Loucy (cell line): ENCODE results near the gene IQCF2.

Experiments used
- H2AFZ ChIP-seq: fragments of 200-600 bp; sonication (generic); 2 replicates; pipeline ENCODE4 v1.6.0; 2016; ENCODE audit warnings: antibody characterized with exemption, mild to moderate bottlenecking, low read length, moderate library complexity
- H3F3A ChIP-seq: fragments of 200-600 bp; 2 replicates; pipeline ENCODE4 v1.6.0; 2016; ENCODE audit warnings: antibody characterized with exemption, low read depth, mild to moderate bottlenecking
- H3K27me3 ChIP-seq: fragments of 200-600 bp; sonication (generic); 2 replicates; pipeline ENCODE4 v1.6.1; 2014; ENCODE audit warnings: low read length, mild to moderate bottlenecking; ENCODE audit not compliant: insufficient read depth, poor library complexity, severe bottlenecking
- H3K36me3 ChIP-seq: fragments of 200-600 bp; sonication (generic); 2 replicates; pipeline ENCODE4 v1.6.1; 2016; ENCODE audit warnings: low read length; ENCODE audit not compliant: insufficient read depth
- H3K4me1 ChIP-seq: fragments of 200-600 bp; sonication (generic); 2 replicates; pipeline ENCODE4 v1.5.1; 2014; ENCODE audit warnings: low read length, mild to moderate bottlenecking; ENCODE audit not compliant: insufficient read depth, poor library complexity, severe bottlenecking
- H3K4me2 ChIP-seq: fragments of 200-600 bp; sonication (generic); 2 replicates; pipeline ENCODE4 v1.6.0; 2014; ENCODE audit warnings: antibody characterized with exemption, low read length, low read depth, mild to moderate bottlenecking; ENCODE audit not compliant: poor library complexity, severe bottlenecking
- H3K4me3 ChIP-seq: fragments of 200-600 bp; sonication (generic); 2 replicates; pipeline ENCODE4 v1.5.1; 2014; ENCODE audit warnings: low read length, mild to moderate bottlenecking, mixed read lengths; ENCODE audit not compliant: poor library complexity, severe bottlenecking
- H3K79me2 ChIP-seq: fragments of 200-600 bp; sonication (generic); 2 replicates; pipeline ENCODE4 v1.6.1; 2014; ENCODE audit warnings: low read length; ENCODE audit not compliant: insufficient read depth
- H3K9ac ChIP-seq: fragments of 200-600 bp; sonication (generic); 2 replicates; pipeline ENCODE4 v1.6.0; 2014; ENCODE audit warnings: mild to moderate bottlenecking, low read depth, low read length, moderate library complexity; ENCODE audit not compliant: poor library complexity, severe bottlenecking
- H3K9me2 ChIP-seq: fragments of 200-600 bp; sonication (generic); replicated peaks from 2 replicates; pipeline ENCODE4 v1.6.1; 2016; ENCODE audit warnings: low read depth, low read length, mixed read lengths
- H3K9me3 ChIP-seq: fragments of 200-600 bp; sonication (generic); 2 replicates; pipeline ENCODE4 v1.6.1; 2014; ENCODE audit warnings: mild to moderate bottlenecking, antibody characterized with exemption, low read length, low read depth; ENCODE audit not compliant: insufficient read depth
- H4K20me1 ChIP-seq: fragments of 200-600 bp; sonication (generic); 2 replicates; pipeline ENCODE4 v1.6.0; 2014; ENCODE audit warnings: antibody characterized with exemption, low read length, mild to moderate bottlenecking; ENCODE audit not compliant: insufficient read depth, poor library complexity, severe bottlenecking
- CTCF ChIP-seq: fragments of 200-600 bp; sonication (generic); conservative IDR thresholded peaks from 2 replicates; pipeline ENCODE4 v1.5.1; 2014; ENCODE audit warnings: mild to moderate bottlenecking, antibody characterized with exemption, low read length
- EZH2phosphoT487 ChIP-seq: fragments of 200-600 bp; IDR thresholded peaks from 2 replicates; pipeline ENCODE4 v1.6.1; 2018; ENCODE audit warnings: antibody characterized with exemption, mild to moderate bottlenecking, moderate library complexity, borderline replicate concordance

The IQCF2 gene

GRCh38 chr3:51873876-51874275, 12.5 kb downstream of the IQCF2 start:
- H3K4me3 ChIP-seq: no peak overlapping the region
- no peak overlapping the region for H2AFZ ChIP-seq
- no peaks in the 10 kb centered on the region for H3K9me3 ChIP-seq
- H3F3A ChIP-seq: no peaks in the 10 kb centered on the region
- no peaks in the 10 kb centered on the region for H3K79me2 ChIP-seq
- TF ChIP-seq CTCF (no peak), EZH2phosphoT487 (no peak)
- H3K9me2 ChIP-seq: no peaks in the 10 kb centered on the region
- H3K9ac ChIP-seq: no peak overlapping the region
- no peaks in the 10 kb centered on the region for H3K36me3 ChIP-seq
- no peaks in the 10 kb centered on the region for H3K27me3 ChIP-seq
- no peaks in the 10 kb centered on the region for H4K20me1 ChIP-seq
- no peak overlapping the region for H3K4me2 ChIP-seq
- H3K4me1 ChIP-seq: no peaks in the 10 kb centered on the region

GRCh38 chr3:51874411-51874810, 13.0 kb downstream of the IQCF2 start:
- Histone ChIP-seq H3K27me3 (no peaks in the 10 kb centered on the region), H3K9me3 (no peaks in the 10 kb centered on the region), H3K9ac (no peak overlapping the region), H3K4me2 (no peak overlapping the region), H3K4me3 (no peak overlapping the region), H2AFZ (no peak overlapping the region), H4K20me1 (no peaks in the 10 kb centered on the region), H3K36me3 (no peaks in the 10 kb centered on the region), H3F3A (no peaks in the 10 kb centered on the region), H3K4me1 (no peaks in the 10 kb centered on the region), H3K79me2 (no peaks in the 10 kb centered on the region), H3K9me2 (no peaks in the 10 kb centered on the region)
- TF ChIP-seq CTCF (no peak), EZH2phosphoT487 (no peak)

GRCh38 chr3:51874889-51875288, 13.5 kb downstream of the IQCF2 start:
- H3K9me3 ChIP-seq: no peaks in the 10 kb centered on the region
- H3K36me3 ChIP-seq: no peaks in the 10 kb centered on the region
- H3K79me2 ChIP-seq: no peaks in the 10 kb centered on the region
- H3K4me1 ChIP-seq: no peaks in the 10 kb centered on the region
- H3K9ac ChIP-seq: no peak overlapping the region
- H2AFZ ChIP-seq: no peak overlapping the region
- H4K20me1 ChIP-seq: no peaks in the 10 kb centered on the region
- no peak for TF ChIP-seq EZH2phosphoT487
- no peak overlapping the region for H3K4me2 ChIP-seq
- H3K4me3 ChIP-seq: no peak overlapping the region
- H3F3A ChIP-seq: no peaks in the 10 kb centered on the region
- no peaks in the 10 kb centered on the region for H3K27me3 ChIP-seq
- H3K9me2 ChIP-seq: no peaks in the 10 kb centered on the region

GRCh38 chr3:51875501-51875900, 14.1 kb downstream of the IQCF2 start, which contains the start of gene IQCF5:
TSS of gene IQCF5 (minus strand) at chr3:51875601. CDS start at chr3:51875531, 70 bp downstream.
- H2AFZ ChIP-seq: no peak within 1 kb of the TSS
- no peak within 1 kb of the TSS for H3K4me2 ChIP-seq

More at GRCh38 chr3:51875501-51875900, 14.1 kb downstream of the IQCF2 start, which contains the start of gene IQCF5:
- Histone ChIP-seq H3K79me2 (no peaks in the 10 kb centered on the region), H3K36me3 (no peaks in the 10 kb centered on the region), H3K4me3 (no peak within 1 kb of the TSS), H3K27me3 (no peaks in the 10 kb centered on the region), H3K4me1 (no peaks in the 10 kb centered on the region), H4K20me1 (no peaks in the 10 kb centered on the region), H3K9me3 (no peaks in the 10 kb centered on the region), H3K9me2 (no peaks in the 10 kb centered on the region), H3K9ac (no peak within 1 kb of the TSS), H3F3A (no peaks in the 10 kb centered on the region)
- TF ChIP-seq EZH2phosphoT487 (no peak), CTCF (no peak)
